Fibroblast of lung (primary cell): Measurements from ENCODE around the gene ZNF672. TPM values are rescaled to one million over a fixed set of nuclear protein-coding genes. Genes with fewer than 3 reads are reported as not detected.

ENCODE experiments used
- DNase-seq, 2 donors: peaks; one replicate each; pipeline versions ENCODE4 v3.0.0 to v3.0.0-alpha.2; 2010; ENCODE audit warnings: low read depth in 2 of 2
- H2AFZ ChIP-seq: 2 replicates; pipeline ENCODE4 v1.5.1; 2012; ENCODE audit warnings: low read length, control low read depth, inconsistent platforms
- H3K27ac ChIP-seq: 2 replicates; pipeline ENCODE4 v1.5.1; 2011; ENCODE audit warnings: low read length, control low read depth; ENCODE audit not compliant: insufficient read depth
- H3K27me3 ChIP-seq: 2 replicates; pipeline ENCODE4 v1.5.1; 2011; ENCODE audit warnings: mild to moderate bottlenecking, low read length; ENCODE audit not compliant: control insufficient read depth, insufficient read depth
- H3K36me3 ChIP-seq: 2 replicates; pipeline ENCODE4 v1.5.1; 2011; ENCODE audit warnings: low read length; ENCODE audit not compliant: control insufficient read depth, insufficient read depth
- H3K4me1 ChIP-seq: 2 replicates; pipeline ENCODE4 v1.5.1; 2011; ENCODE audit warnings: low read length; ENCODE audit not compliant: control insufficient read depth, insufficient read depth; ENCODE audit errors: extremely low read depth
- H3K4me2 ChIP-seq: 2 replicates; pipeline ENCODE4 v1.5.1; 2011; ENCODE audit warnings: low read length, control low read depth; ENCODE audit not compliant: insufficient read depth; ENCODE audit errors: extremely low read depth
- H3K4me3 ChIP-seq, 4 experiments: fragments of 200-600 bp in 1 of 4; sonication (generic) in 1 of 4; replicated peaks in 1 of 4; 2 replicates each; pipeline ENCODE4 v1.5.1; 2011 to 2016; ENCODE audit warnings: low read length in 4 of 4, low read depth in 3 of 4, mild to moderate bottlenecking in 3 of 4, control low read depth in 2 of 4, inconsistent platforms in 1 of 4, mixed read lengths in 1 of 4; ENCODE audit not compliant: insufficient read depth in 1 of 4; ENCODE audit errors: control extremely low read depth in 1 of 4
- H3K79me2 ChIP-seq: 2 replicates; pipeline ENCODE4 v1.5.1; 2012; ENCODE audit warnings: mild to moderate bottlenecking, low read length, inconsistent platforms; ENCODE audit not compliant: control insufficient read depth, insufficient read depth
- H3K9ac ChIP-seq: 2 replicates; pipeline ENCODE4 v1.5.1; 2011; ENCODE audit warnings: mild to moderate bottlenecking, low read length, control low read depth; ENCODE audit not compliant: insufficient read depth
- H3K9me3 ChIP-seq: 2 replicates; pipeline ENCODE4 v1.5.1; 2012; ENCODE audit warnings: low read depth, low read length; ENCODE audit not compliant: control insufficient read depth, insufficient read depth
- H4K20me1 ChIP-seq: 2 replicates; pipeline ENCODE4 v1.5.1; 2011; ENCODE audit warnings: low read length; ENCODE audit not compliant: control insufficient read depth, insufficient read depth; ENCODE audit errors: extremely low read depth
- EZH2 ChIP-seq: IDR thresholded peaks from 2 replicates; pipeline ENCODE4 v1.5.1; 2012; ENCODE audit warnings: low read length, control low read depth, mild to moderate bottlenecking; ENCODE audit errors: missing control alignments
- polyA plus RNA-seq, 2 donors: library from polyadenylated mRNA; depleted of rRNA in 1 of 2; stranded (reverse) in 1 of 2; unstranded in 1 of 2; fragments of >200 nt; gene quantifications; 2 replicates each; pipeline ENCODE4 v1.2.1, GENCODE V29; 2011 to 2012; ENCODE audit warnings: missing spikeins in 1 of 2
- total RNA-seq: library from RNA; depleted of rRNA; stranded (reverse); fragments of >200 nt; gene quantifications from 2 replicates; pipeline ENCODE4 v1.2.1, GENCODE V29; 2014
- TF ChIP-seq, protein P1 (sequence below), 2 donors: IDR thresholded peaks in 1 of 2; conservative IDR thresholded peaks in 1 of 2; 1 replicate in 1 of 2; 2 replicates in 1 of 2; pipeline ENCODE4 v1.5.1; 2011 to 2012; ENCODE audit warnings: low read length in 2 of 2, control low read depth in 1 of 2, inconsistent platforms in 1 of 2, low read depth in 1 of 2, mild to moderate bottlenecking in 1 of 2

Gene ZNF672
- total and polyA plus RNA-seq, 2 donors (not counting 1 experiment from before 2014, with no cell fraction given) = 10.3 to 15.5 TPM

DNA sequence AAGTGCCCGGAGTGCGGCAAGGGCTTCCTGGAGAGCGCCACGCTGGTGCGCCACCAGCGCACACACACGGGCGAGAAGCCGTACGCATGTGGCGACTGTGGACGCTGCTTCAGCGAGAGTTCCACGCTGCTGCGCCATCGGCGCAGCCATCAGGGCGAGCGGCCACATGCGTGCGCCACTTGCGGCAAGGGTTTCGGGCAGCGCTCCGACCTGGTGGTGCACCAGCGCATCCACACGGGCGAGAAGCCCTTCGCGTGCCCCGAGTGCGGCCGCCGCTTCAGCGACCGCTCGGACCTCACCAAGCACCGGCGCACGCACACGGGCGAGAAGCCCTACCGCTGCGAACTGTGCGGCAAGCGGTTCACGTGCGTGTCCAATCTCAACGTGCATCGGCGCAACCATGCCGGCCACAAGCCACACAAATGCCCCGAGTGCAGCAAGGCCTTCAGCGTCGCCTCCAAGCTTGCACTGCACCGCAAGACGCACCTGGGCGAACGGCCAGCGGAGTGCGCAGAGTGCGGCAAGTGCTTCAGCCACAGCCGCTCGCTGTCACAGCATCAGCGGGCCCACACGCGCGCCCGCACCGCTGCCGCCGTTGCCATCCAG is 10.0 kb downstream of the ZNF672 start:
- Histone ChIP-seq H3K4me1 (no peaks in the 10 kb centered on the region), H3K27ac (no peak overlapping the region), H3K27me3 (no peaks in the 10 kb centered on the region), H3K4me2 (no peak overlapping the region), H3K79me2 (peaks cover 10% of the 10 kb centered on the region), H3K36me3 (peaks cover 20% of the 10 kb centered on the region), H3K9ac (no peak overlapping the region), H4K20me1 (no peaks in the 10 kb centered on the region), H3K9me3 (no peaks in the 10 kb centered on the region), H3K4me3 (no peak overlapping the region), H2AFZ (no peak overlapping the region)
- no peak for DNase-seq
- TF ChIP-seq, protein P1, sequence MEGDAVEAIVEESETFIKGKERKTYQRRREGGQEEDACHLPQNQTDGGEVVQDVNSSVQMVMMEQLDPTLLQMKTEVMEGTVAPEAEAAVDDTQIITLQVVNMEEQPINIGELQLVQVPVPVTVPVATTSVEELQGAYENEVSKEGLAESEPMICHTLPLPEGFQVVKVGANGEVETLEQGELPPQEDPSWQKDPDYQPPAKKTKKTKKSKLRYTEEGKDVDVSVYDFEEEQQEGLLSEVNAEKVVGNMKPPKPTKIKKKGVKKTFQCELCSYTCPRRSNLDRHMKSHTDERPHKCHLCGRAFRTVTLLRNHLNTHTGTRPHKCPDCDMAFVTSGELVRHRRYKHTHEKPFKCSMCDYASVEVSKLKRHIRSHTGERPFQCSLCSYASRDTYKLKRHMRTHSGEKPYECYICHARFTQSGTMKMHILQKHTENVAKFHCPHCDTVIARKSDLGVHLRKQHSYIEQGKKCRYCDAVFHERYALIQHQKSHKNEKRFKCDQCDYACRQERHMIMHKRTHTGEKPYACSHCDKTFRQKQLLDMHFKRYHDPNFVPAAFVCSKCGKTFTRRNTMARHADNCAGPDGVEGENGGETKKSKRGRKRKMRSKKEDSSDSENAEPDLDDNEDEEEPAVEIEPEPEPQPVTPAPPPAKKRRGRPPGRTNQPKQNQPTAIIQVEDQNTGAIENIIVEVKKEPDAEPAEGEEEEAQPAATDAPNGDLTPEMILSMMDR (conservative IDR thresholded peaks at IDR 0.05 in 1 of 2, IDR thresholded peaks at IDR 0.05 in 1 of 2; ENCODE audit: low read depth in 1 of 2, low read length in 2 of 2) = no peak
- no peak for TF ChIP-seq EZH2

DNA sequence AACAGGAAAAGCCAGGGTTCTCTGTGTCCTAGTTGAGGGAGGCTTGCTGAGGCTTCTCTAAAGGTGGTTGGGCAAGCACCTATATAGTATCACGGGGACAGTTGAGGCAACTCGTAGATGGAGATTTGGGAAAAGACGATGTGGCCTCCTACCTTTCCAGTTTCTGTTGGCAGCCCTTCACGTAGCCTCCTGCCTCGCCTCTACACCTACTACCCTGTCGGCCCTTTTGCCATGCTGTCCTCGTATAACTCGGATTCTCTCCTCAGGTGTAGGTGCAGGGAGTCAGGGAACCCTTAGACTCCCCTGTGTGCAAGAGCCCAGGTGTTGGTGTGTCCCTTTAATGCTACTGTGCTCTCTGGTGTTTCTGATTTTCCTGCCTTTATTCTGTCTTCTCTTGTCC is 10.6 kb downstream of the ZNF672 start:
- Histone ChIP-seq H3K27me3 (no peaks in the 10 kb centered on the region), H3K4me1 (no peaks in the 10 kb centered on the region), H3K27ac (no peak overlapping the region), H3K4me2 (no peak overlapping the region), H3K9ac (no peak overlapping the region), H3K9me3 (no peaks in the 10 kb centered on the region), H2AFZ (no peak overlapping the region), H4K20me1 (no peaks in the 10 kb centered on the region), H3K36me3 (peaks cover 20% of the 10 kb centered on the region), H3K79me2 (peaks cover 7% of the 10 kb centered on the region), H3K4me3 (no peak overlapping the region)
- no peak for DNase-seq
- TF ChIP-seq, protein P1 (conservative IDR thresholded peaks at IDR 0.05 in 1 of 2, IDR thresholded peaks at IDR 0.05 in 1 of 2; ENCODE audit: low read depth in 1 of 2, low read length in 2 of 2) = no peak
- no peak for TF ChIP-seq EZH2

DNA sequence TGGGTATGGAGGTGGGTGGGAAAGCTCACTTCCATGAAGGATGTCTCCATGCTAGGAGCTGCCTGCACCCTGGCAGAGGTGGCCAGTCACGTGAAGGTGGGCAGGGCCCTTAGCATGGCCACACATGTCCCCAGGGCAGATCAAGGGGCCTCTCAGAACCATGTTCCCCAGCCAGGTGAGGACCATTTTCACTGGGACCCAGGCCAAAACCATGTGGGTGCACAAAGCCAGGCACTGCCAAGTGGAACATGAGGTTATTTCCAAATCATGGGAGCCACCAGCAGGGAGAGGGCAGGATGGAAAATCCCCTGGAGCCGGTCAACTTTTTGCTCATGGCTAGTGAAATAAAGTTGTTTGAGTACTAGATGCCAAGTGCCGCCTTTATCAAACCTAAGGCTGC is 11.1 kb downstream of the ZNF672 start:
- H4K20me1 ChIP-seq = no peaks in the 10 kb centered on the region
- no peak overlapping the region for H2AFZ ChIP-seq
- DNase-seq = no peak
- H3K4me1 ChIP-seq = no peaks in the 10 kb centered on the region
- peaks cover 24% of the 10 kb centered on the region for H3K36me3 ChIP-seq
- H3K4me2 ChIP-seq = no peak overlapping the region
- TF ChIP-seq, protein P1 (conservative IDR thresholded peaks at IDR 0.05 in 1 of 2, IDR thresholded peaks at IDR 0.05 in 1 of 2; ENCODE audit: low read depth in 1 of 2, low read length in 2 of 2) = no peak
- TF ChIP-seq EZH2 = no peak
- H3K27me3 ChIP-seq = no peaks in the 10 kb centered on the region
- H3K9me3 ChIP-seq = no peaks in the 10 kb centered on the region
- H3K79me2 ChIP-seq = peaks cover 4% of the 10 kb centered on the region
- H3K27ac ChIP-seq = no peak overlapping the region
- no peak overlapping the region for H3K4me3 ChIP-seq
- no peak overlapping the region for H3K9ac ChIP-seq
